Activated naive CD8-positive, alpha-beta T cell treated with anti-CD3 and anti-CD28 coated beads, Interleukin-2, amount 10 ng/mL, durations not matched to agents 7 days and 5 days (primary cell): ENCODE results near the gene SLC35F3. TPM values are rescaled to one million over a fixed set of nuclear protein-coding genes. Genes with fewer than 3 reads are reported as not detected.
"Not testable (repeated sequence)": the region's sequence is repeated elsewhere in the genome, so short reads cannot be mapped to it uniquely, and the experiment has no call there.

ENCODE experiments used
- ATAC-seq: fragments of 150-1000 bp; cut with Tn5 transposase; one replicate; pipeline ENCODE4 v1.10.0; 2021; ENCODE audit warnings: low read depth, moderate library complexity
- POLR2A ChIA-PET: fragments of 350-600 bp; sonication (Branson Sonifier 250); formaldehyde crosslinking; loops from one replicate; lab custom pipeline; 2021; ENCODE audit warnings: antibody characterized with exemption; lab: Charles Lee
- DNase-seq: peaks from one replicate; pipeline ENCODE4 v3.0.0; 2021
- H3K27ac Mint-ChIP-seq: one replicate; pipeline ENCODE4 v1.8.0; 2022; ENCODE audit warnings: mild to moderate bottlenecking, mixed read lengths
- H3K27me3 Mint-ChIP-seq: one replicate; pipeline ENCODE4 v1.8.0; 2022; ENCODE audit warnings: mild to moderate bottlenecking, moderate library complexity, mixed read lengths
- H3K36me3 Mint-ChIP-seq: one replicate; pipeline ENCODE4 v1.8.0; 2021; ENCODE audit warnings: mild to moderate bottlenecking, mixed read lengths
- H3K4me1 Mint-ChIP-seq: one replicate; pipeline ENCODE4 v1.8.0; 2021; ENCODE audit warnings: mixed read lengths
- H3K4me3 Mint-ChIP-seq: one replicate; pipeline ENCODE4 v1.8.0; 2022; ENCODE audit warnings: mild to moderate bottlenecking, moderate library complexity, mixed read lengths
- H3K9me3 Mint-ChIP-seq: one replicate; pipeline ENCODE4 v1.8.0; 2021; ENCODE audit warnings: mixed read lengths
- total RNA-seq, 2 experiments: library from RNA; stranded (reverse); gene quantifications; one replicate each; pipeline ENCODE4 v1.2.3, GENCODE V29; 2021

Gene SLC35F3
- total RNA-seq, 2 experiments from 2014 or later: 33.8 to 36.4 TPM

GRCh38 chr1:234294109-234294817 is 389.8 kb downstream of the SLC35F3 start:
- peaks cover 14% of the 10 kb centered on the region for H3K9me3 Mint-ChIP-seq
- ATAC-seq (no peak), DNase-seq (no peak)
- peaks cover 65% of the 10 kb centered on the region for H3K36me3 Mint-ChIP-seq
- POLR2A ChIA-PET: no interaction called here
- no peaks in the 10 kb centered on the region for H3K4me1 Mint-ChIP-seq
- H3K27me3 Mint-ChIP-seq: peaks cover 4% of the 10 kb centered on the region
- H3K27ac Mint-ChIP-seq: no peak overlapping the region
- H3K4me3 Mint-ChIP-seq: no peak overlapping the region

DNA sequence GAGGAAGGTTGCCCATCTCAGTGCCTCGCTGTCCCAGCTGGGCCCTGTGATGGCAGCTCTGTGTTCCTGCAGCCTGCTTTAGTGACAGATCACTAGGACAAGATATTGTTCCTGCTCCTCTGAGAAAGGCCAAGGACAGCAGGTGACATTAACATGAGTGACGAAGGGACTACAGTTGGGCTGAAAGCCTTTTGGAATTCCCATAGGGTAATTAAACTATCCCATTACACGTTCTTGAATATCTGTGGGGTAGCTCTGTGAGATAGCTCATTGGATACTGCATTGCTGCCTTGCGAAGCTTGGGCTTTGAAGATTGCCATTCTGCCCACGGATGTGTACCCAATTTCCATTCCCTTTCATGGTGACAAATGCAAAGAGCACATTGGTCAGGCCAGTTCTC is 390.6 kb downstream of the SLC35F3 start:
- no peak for ATAC-seq
- Mint-ChIP-seq H3K36me3 (peaks cover 60% of the 10 kb centered on the region), H3K4me3 (no peak overlapping the region), H3K27me3 (peaks cover 4% of the 10 kb centered on the region), H3K4me1 (no peaks in the 10 kb centered on the region), H3K27ac (no peak overlapping the region), H3K9me3 (peaks cover 9% of the 10 kb centered on the region)
- POLR2A ChIA-PET: no interaction called here
- no peak for DNase-seq

DNA sequence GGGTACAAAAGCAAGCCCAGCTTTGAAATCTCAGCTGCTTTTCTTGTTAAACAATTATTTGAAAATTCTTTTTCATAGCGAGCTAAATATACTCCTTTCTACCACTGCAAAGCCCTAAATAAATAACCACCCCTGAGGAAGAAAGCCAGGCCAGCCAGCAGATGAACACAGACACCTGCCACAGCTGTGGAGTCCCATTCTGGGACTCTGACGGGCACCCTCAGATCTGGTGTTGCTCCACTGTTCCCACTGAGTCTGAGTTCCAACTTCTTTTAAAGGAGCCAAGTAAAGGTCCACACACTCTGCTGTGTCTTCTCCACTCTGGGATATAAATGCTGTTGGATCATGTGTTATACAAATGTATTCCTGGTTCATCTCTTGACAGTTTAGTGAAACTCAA is 391.1 kb downstream of the SLC35F3 start:
- Mint-ChIP-seq H3K9me3 (peaks cover 8% of the 10 kb centered on the region), H3K4me3 (no peak overlapping the region), H3K27me3 (peaks cover 4% of the 10 kb centered on the region), H3K36me3 (peaks cover 58% of the 10 kb centered on the region), H3K27ac (no peak overlapping the region), H3K4me1 (no peaks in the 10 kb centered on the region)
- DNase-seq (no peak), ATAC-seq (no peak)
- POLR2A ChIA-PET: no interaction called here

DNA sequence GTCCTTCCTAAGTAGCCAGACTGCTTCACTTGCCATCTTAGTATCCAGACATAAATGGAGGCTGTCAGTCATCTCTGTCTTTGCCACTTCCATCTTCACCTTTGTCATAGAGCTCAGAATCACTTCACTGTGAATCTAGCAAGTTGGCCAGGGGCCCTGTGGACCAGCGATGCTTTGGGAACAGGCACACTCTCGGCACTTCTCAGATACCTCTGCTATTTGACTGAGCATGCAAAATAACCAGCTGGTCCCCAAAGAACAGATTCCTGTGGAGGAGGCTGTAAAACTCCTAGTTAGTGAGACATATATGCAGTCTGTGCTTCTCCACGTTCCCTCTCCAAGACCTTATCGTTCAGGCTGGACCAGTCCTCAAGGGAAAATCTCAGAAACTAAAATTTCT is 392.0 kb downstream of the SLC35F3 start:
- POLR2A ChIA-PET: interaction anchor here (0.6 kb wide), 1 partner anchor 8 kb away, joined by 3 read pairs; no protein-coding TSS in a partner anchor
- DNase-seq (no peak), ATAC-seq (no peak)
- Mint-ChIP-seq H3K4me3 (no peak overlapping the region), H3K4me1 (no peaks in the 10 kb centered on the region), H3K27ac (no peak overlapping the region), H3K36me3 (peaks cover 53% of the 10 kb centered on the region), H3K9me3 (peaks cover 8% of the 10 kb centered on the region), H3K27me3 (peaks cover 4% of the 10 kb centered on the region)

DNA sequence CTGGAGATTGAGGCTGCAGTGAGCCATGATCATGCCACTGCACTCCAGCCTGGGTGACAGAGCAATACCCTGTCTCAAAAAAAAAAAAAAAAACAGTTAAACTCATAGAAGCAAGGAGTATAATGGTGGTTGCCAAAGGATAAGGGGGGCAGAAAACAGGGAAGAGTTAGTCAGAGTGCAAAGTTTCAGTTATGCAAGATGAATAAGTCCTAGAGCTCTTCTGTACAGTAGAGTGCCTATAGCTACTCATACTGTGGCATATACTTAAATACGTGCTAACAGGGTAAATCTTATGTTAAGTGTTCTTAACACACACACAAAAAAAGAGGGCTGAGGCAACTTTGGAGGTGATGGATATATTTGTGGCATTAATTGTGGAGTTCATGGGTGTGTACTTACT is 393.2 kb downstream of the SLC35F3 start:
- peaks cover 4% of the 10 kb centered on the region for H3K27me3 Mint-ChIP-seq
- POLR2A ChIA-PET: no interaction called here
- peaks cover 50% of the 10 kb centered on the region for H3K36me3 Mint-ChIP-seq
- no peak for ATAC-seq
- H3K4me1 Mint-ChIP-seq: no peaks in the 10 kb centered on the region
- H3K4me3 Mint-ChIP-seq: no peak overlapping the region
- H3K27ac Mint-ChIP-seq: no peak overlapping the region
- peaks cover 8% of the 10 kb centered on the region for H3K9me3 Mint-ChIP-seq
- DNase-seq: no peak

DNA sequence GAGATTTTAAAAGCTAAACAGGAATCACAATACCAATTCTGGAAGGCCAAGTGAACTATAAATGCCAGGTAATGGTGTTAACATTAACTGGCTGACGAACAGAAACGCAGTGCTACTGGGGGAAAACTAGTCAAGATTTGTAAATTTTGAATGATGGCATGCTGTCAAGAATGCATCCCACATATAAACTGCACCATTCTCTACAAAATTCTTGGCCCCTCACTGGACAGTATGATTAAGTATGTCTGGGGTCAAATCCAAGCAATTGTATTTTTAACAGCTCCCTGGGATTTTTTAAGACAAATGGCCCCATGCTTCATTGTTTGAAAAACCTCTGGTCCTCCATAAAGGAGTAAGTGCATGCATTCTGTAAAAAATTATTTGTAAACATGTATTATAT is 395.6 kb downstream of the SLC35F3 start:
- POLR2A ChIA-PET: no interaction called here
- Mint-ChIP-seq H3K27ac (no peak overlapping the region), H3K36me3 (peaks cover 43% of the 10 kb centered on the region), H3K4me3 (no peak overlapping the region), H3K4me1 (peaks cover 3% of the 10 kb centered on the region), H3K27me3 (peaks cover 5% of the 10 kb centered on the region), H3K9me3 (peaks cover 8% of the 10 kb centered on the region)
- no peak for ATAC-seq
- no peak for DNase-seq

DNA sequence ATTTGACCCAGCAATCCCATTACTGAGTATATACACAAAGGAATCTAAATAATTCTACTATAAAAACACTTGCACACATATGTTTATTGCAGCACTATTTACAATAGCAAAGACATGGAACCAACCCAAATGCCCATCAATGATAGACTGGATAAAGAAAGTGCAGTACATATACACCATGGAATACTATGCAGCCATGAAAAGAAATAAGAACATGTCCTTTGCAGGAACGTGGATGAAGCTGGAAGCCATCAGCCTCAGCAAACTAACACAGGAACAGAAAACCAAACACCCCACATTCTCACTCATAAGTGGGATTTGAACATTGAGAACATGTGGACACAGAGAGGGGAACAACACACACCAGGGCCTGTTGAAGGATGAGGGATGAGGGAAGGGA is 397.2 kb downstream of the SLC35F3 start:
- POLR2A ChIA-PET, H3K4me3 Mint-ChIP-seq, DNase-seq, H3K4me1 Mint-ChIP-seq, H3K27me3 Mint-ChIP-seq, H3K9me3 Mint-ChIP-seq, H3K27ac Mint-ChIP-seq, ATAC-seq: not testable (repeated sequence)
- H3K36me3 Mint-ChIP-seq: peaks cover 32% of the 10 kb centered on the region

DNA sequence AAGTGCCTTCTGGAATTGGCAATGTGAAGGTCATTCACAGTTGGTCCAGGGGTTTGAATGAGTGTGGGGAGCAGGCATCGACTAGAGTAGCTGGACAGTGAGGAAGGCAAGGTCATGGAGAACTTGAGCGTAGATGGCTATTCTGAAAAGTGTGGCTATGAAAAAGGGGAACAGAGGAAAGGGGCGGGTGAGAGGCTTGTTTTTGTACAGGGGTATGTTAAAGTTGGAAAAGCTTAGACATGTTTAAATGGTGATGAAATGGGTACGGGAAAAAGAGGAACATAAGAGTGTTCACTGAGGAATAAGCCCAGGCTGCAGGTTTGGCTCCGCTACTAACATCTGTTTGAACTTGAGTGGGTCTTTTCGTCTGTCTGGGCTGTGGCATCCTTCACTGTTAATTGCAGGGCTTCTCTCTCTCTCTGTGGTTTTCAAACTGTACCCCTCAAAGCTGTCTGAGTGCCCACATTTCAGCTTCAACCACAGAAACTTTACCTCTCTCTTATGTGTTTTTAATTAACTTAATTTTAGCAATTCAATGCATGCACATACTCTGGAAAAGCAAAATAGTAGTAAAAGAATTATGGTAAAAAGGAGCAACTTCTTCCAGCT is 398.0 kb downstream of the SLC35F3 start:
- peaks cover 6% of the 10 kb centered on the region for H3K4me1 Mint-ChIP-seq
- H3K9me3 Mint-ChIP-seq: peaks cover 5% of the 10 kb centered on the region
- ATAC-seq (no peak), DNase-seq (no peak)
- POLR2A ChIA-PET: no interaction called here
- peaks cover 29% of the 10 kb centered on the region for H3K36me3 Mint-ChIP-seq
- no peak overlapping the region for H3K4me3 Mint-ChIP-seq
- peaks cover 3% of the 10 kb centered on the region for H3K27me3 Mint-ChIP-seq
- no peak overlapping the region for H3K27ac Mint-ChIP-seq

DNA sequence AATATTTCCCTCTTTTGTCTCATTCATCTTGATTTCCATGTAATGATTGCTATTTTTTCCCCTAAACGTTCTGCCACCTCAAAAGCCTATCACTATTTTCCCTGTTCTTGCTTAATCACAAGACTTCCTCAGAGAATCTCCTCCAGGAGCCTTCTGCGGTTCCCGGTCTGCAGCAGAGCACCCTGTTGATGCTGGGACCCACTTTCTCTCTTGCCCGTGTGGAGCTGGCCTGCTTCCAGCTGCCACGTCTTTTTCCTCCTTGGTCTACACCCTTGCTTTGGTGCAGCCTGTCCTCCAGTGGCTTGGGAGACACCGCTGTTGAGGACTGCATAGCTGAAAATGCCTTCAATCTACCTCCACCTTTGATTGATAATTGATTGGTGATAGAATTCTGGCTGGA is 398.8 kb downstream of the SLC35F3 start:
- DNase-seq (no peak), ATAC-seq (no peak)
- peaks cover 27% of the 10 kb centered on the region for H3K36me3 Mint-ChIP-seq
- peaks cover under 1% of the 10 kb centered on the region for H3K9me3 Mint-ChIP-seq
- H3K4me3 Mint-ChIP-seq: no peak overlapping the region
- no peak overlapping the region for H3K27ac Mint-ChIP-seq
- H3K4me1 Mint-ChIP-seq: peaks cover 6% of the 10 kb centered on the region
- peaks cover 2% of the 10 kb centered on the region for H3K27me3 Mint-ChIP-seq
- POLR2A ChIA-PET: no interaction called here

- peaks cover 2% of the 10 kb centered on the region for H3K27me3 Mint-ChIP-seq
- ATAC-seq: no peak
- H3K4me1 Mint-ChIP-seq: peaks cover 16% of the 10 kb centered on the region
- POLR2A ChIA-PET: no interaction called here
- DNase-seq: no peak
- H3K36me3 Mint-ChIP-seq: peaks cover 41% of the 10 kb centered on the region
- H3K4me3 Mint-ChIP-seq: no peak overlapping the region
- H3K9me3 Mint-ChIP-seq: no peaks in the 10 kb centered on the region
- peak overlapping the region; percentile 1 for H3K27ac Mint-ChIP-seq
Measured at GRCh38 chr1:234307726-234308125, 403.2 kb downstream of the SLC35F3 start.

DNA sequence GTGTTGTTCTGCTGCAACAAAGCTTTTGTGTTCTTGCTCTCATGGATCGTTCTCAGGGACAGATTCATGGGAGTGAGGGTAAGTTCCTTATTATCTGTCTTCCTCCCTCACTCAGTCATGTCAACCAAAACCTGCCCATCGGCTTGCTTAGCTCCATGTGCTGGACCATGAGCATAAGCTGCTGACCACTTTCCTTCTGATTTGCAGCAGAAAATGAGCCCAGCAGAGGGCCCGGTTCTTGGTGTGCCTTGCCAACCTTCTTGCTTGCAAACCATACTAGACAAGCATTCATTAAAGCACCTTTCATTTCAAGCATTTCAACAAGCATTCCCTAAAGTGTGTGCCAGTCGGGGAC is 404.7 kb downstream of the SLC35F3 start:
- POLR2A ChIA-PET: interaction anchor here (1.2 to 1.4 kb wide), 3 partner anchors 95 to 138 kb away, joined by 3 to 7 read pairs (median 3); no protein-coding TSS in a partner anchor
- H3K27ac Mint-ChIP-seq: no peak overlapping the region
- no peak overlapping the region for H3K4me3 Mint-ChIP-seq
- ATAC-seq: no peak
- H3K27me3 Mint-ChIP-seq: no peaks in the 10 kb centered on the region
- no peaks in the 10 kb centered on the region for H3K9me3 Mint-ChIP-seq
- peaks cover 46% of the 10 kb centered on the region for H3K36me3 Mint-ChIP-seq
- H3K4me1 Mint-ChIP-seq: peaks cover 25% of the 10 kb centered on the region
- no peak for DNase-seq

- Mint-ChIP-seq H3K36me3 (peaks cover 42% of the 10 kb centered on the region), H3K4me1 (peaks cover 26% of the 10 kb centered on the region), H3K9me3 (no peaks in the 10 kb centered on the region), H3K4me3 (no peak overlapping the region), H3K27me3 (no peaks in the 10 kb centered on the region), H3K27ac (no peak overlapping the region)
- ATAC-seq: peak; percentile 74
- POLR2A ChIA-PET: interaction anchor here (1.1 to 1.4 kb wide), 3 partner anchors 95 to 139 kb away, joined by 3 to 7 read pairs (median 4); no protein-coding TSS in a partner anchor
- peak; percentile 67 for DNase-seq
Measured at GRCh38 chr1:234309598-234310459, 405.4 kb downstream of the SLC35F3 start.

DNA sequence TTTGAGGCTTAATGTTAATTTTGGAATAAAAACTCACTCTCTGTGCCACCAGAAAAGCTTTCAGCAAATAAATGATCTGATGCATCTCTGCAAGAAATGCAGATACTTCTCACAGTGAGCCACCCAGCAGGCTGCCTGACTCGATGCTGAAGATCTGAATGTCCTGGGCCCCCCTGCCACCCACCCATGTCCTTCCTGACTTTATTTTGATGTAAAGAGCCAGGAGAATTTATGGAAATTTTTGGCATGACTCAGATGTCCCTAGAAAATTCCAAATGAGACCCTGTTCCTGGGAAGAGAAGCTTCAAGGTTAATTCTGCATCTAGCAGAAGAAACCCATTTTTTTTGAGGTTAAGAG is 406.0 kb downstream of the SLC35F3 start:
- Mint-ChIP-seq H3K27me3 (no peaks in the 10 kb centered on the region), H3K36me3 (peaks cover 42% of the 10 kb centered on the region), H3K4me3 (no peak overlapping the region), H3K27ac (no peak overlapping the region), H3K4me1 (peaks cover 31% of the 10 kb centered on the region), H3K9me3 (no peaks in the 10 kb centered on the region)
- ATAC-seq (no peak), DNase-seq (no peak)
- POLR2A ChIA-PET: interaction anchor here (1.1 to 1.4 kb wide), 3 partner anchors 96 to 140 kb away, joined by 3 to 7 read pairs (median 4); no protein-coding TSS in a partner anchor
